ENCODE results near the gene OVCH1.

DNA sequence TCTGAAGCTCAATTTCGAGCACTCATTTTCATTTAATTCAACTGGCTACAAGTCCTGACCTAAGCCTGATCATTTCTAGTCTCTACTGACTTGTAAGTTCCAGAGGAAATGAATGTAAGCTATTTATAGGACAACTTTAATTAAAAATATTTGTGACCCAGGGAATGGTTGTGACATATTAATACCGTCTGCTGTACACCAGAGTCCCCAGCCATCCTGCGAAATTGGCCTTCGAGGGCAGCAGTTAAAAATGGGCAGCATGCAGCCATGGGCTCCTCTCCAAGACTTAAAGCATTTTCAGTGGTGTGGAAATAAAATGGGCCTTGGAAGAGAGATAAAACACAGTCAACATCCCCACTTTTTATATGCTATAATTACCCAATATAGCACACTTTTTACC lies 30.7 kb upstream of the OVCH1 start:
- no peak for TF ChIP-seq POLR2AphosphoS5 (IDR thresholded peaks at IDR 0.05; ENCODE audit: low read depth, low read length)
- no peak for TF ChIP-seq TAF1 (IDR thresholded peaks at IDR 0.05; ENCODE audit: borderline replicate concordance, insufficient read depth, low read length)
